Right atrium auricular region (tissue), 2 donors: Measurements from ENCODE around the gene PHACTR4. TPM values are rescaled to one million over a fixed set of nuclear protein-coding genes. Genes with fewer than 3 reads are reported as not detected.

Experiments used
- DNase-seq: peaks from one replicate; pipeline ENCODE4 v3.0.0-alpha.2; 2019; ENCODE audit warnings: low spot score
- H3K27ac ChIP-seq, 2 donors: fragments of 200-600 bp; sonication (generic); 1 replicate in 1 of 2; 2 replicates in 1 of 2; pipeline ENCODE4 v1.5.1; 2016 to 2019
- H3K27me3 ChIP-seq, 2 donors: fragments of 200-600 bp; sonication (generic); one replicate each; pipeline versions ENCODE4 v1.5.1 to v1.6.0; 2017 to 2019
- H3K36me3 ChIP-seq: fragments of 200-600 bp; sonication (generic); one replicate; pipeline ENCODE4 v1.5.1; 2016
- H3K4me1 ChIP-seq, 2 donors: fragments of 200-600 bp; sonication (generic); one replicate each; pipeline versions ENCODE4 v1.5.1 to v1.6.0; 2017 to 2019
- H3K4me3 ChIP-seq, 2 donors: fragments of 200-600 bp; sonication (generic); 1 replicate in 1 of 2; 2 replicates in 1 of 2; pipeline ENCODE4 v1.5.1; 2017 to 2019; ENCODE audit warnings: mild to moderate bottlenecking in 1 of 2, moderate library complexity in 1 of 2
- H3K9me3 ChIP-seq, 2 donors: fragments of 200-600 bp; sonication (generic); one replicate each; pipeline ENCODE4 v1.5.1; 2019
- total RNA-seq, 2 donors: library from RNA; depleted of rRNA; stranded (reverse); fragments of >200 nt; gene quantifications; one replicate each; pipeline ENCODE4 v1.1.0, GENCODE V29; 2016
- TF ChIP-seq, protein P1 (sequence below), 2 donors: fragments of 200-600 bp; sonication (generic); IDR thresholded peaks; one replicate each; pipeline ENCODE4 v1.5.1; 2019; ENCODE audit warnings: antibody characterized with exemption in 2 of 2

Gene PHACTR4
- total RNA-seq, 2 donors from 2014 or later: 15.8 to 22.4 TPM

GRCh38 chr1:28401760-28402159 is 32.2 kb downstream of the PHACTR4 start:
- no peak overlapping the region for H3K4me3 ChIP-seq
- H3K9me3 ChIP-seq: no peaks in the 10 kb centered on the region
- no peak for DNase-seq
- no peaks in the 10 kb centered on the region for H3K27me3 ChIP-seq
- no peaks in the 10 kb centered on the region for H3K4me1 ChIP-seq
- TF ChIP-seq, protein P1, sequence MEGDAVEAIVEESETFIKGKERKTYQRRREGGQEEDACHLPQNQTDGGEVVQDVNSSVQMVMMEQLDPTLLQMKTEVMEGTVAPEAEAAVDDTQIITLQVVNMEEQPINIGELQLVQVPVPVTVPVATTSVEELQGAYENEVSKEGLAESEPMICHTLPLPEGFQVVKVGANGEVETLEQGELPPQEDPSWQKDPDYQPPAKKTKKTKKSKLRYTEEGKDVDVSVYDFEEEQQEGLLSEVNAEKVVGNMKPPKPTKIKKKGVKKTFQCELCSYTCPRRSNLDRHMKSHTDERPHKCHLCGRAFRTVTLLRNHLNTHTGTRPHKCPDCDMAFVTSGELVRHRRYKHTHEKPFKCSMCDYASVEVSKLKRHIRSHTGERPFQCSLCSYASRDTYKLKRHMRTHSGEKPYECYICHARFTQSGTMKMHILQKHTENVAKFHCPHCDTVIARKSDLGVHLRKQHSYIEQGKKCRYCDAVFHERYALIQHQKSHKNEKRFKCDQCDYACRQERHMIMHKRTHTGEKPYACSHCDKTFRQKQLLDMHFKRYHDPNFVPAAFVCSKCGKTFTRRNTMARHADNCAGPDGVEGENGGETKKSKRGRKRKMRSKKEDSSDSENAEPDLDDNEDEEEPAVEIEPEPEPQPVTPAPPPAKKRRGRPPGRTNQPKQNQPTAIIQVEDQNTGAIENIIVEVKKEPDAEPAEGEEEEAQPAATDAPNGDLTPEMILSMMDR (IDR thresholded peaks at IDR 0.05): no peak
- peaks cover 7% of the 10 kb centered on the region for H3K36me3 ChIP-seq
- no peak overlapping the region for H3K27ac ChIP-seq

GRCh38 chr1:28409090-28409489 is 39.5 kb downstream of the PHACTR4 start:
- no peaks in the 10 kb centered on the region for H3K27me3 ChIP-seq
- TF ChIP-seq, protein P1 (IDR thresholded peaks at IDR 0.05): no peak
- no peaks in the 10 kb centered on the region for H3K36me3 ChIP-seq
- DNase-seq: no peak
- no peak overlapping the region for H3K27ac ChIP-seq
- H3K4me3 ChIP-seq: no peak overlapping the region
- H3K4me1 ChIP-seq: peaks cover 0 to 4% of the 10 kb centered on the region in 2 donors
- no peaks in the 10 kb centered on the region for H3K9me3 ChIP-seq

- no peaks in the 10 kb centered on the region for H3K36me3 ChIP-seq
- peaks cover 0 to 4% of the 10 kb centered on the region in 2 donors for H3K4me1 ChIP-seq
- H3K27ac ChIP-seq: no peak overlapping the region
- TF ChIP-seq, protein P1 (IDR thresholded peaks at IDR 0.05): no peak
- no peaks in the 10 kb centered on the region for H3K9me3 ChIP-seq
- H3K4me3 ChIP-seq: no peak overlapping the region
- DNase-seq: no peak
- H3K27me3 ChIP-seq: no peaks in the 10 kb centered on the region
Observed at GRCh38 chr1:28411656-28412055, 42.1 kb downstream of the PHACTR4 start.

DNA sequence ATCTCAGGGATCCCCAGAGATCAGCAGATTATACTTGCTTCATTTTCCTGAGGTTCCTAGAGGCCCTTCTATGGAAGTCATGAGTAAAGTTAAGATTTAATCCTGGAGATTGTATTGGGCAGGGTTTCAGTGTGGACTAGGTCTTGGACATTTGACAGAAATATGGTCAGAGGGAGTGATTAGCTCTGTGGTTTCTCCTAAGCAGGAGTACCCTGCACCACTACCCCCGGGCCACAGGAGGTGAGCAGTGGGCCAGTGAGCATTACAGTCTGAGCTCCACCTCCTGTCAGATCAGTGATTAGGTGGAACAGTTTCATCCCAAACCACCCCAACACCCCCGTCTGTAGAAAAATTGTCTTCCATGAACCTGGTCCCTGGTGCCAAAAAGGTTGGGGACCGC is 43.2 kb downstream of the PHACTR4 start:
- DNase-seq: no peak
- Histone ChIP-seq H3K4me3 (no peak overlapping the region), H3K27ac (no peak overlapping the region), H3K4me1 (peaks cover 0 to 4% of the 10 kb centered on the region in 2 donors), H3K36me3 (no peaks in the 10 kb centered on the region), H3K9me3 (no peaks in the 10 kb centered on the region), H3K27me3 (no peaks in the 10 kb centered on the region)
- TF ChIP-seq, protein P1 (IDR thresholded peaks at IDR 0.05): no peak

DNA sequence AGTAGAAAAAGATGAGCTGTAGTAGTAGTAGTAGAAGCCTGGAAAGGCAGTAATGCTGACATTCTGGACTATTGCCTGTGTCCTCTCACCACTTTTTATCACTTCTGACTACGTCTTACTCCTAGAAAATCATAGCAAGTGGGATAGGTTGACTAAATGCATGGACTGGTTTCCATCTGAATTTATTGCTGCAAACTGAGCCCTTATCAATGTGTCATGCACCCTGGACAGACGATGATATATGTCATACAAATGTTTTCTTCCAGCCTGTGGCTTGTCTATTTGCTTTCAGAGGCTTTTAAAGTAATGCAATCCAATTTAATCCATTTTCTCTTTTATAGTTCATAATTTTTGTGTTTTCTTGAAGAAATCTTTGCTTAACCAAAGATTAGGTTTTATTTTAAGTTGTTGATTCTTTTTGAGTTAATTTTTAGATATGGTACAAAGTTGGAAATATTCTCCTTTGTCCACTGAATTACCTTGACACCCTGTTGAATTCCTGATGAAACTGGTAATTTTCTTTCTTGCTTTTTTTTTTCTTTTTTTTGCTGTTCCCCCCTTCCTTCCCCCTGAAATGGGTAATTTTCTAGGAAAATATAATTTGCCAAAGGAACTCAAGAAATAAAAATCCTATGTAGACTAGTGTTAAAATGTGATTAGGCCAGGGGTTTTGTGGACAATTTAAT is 47.1 kb downstream of the PHACTR4 start:
- Histone ChIP-seq H3K4me3 (no peak overlapping the region), H3K9me3 (no peaks in the 10 kb centered on the region), H3K27me3 (no peaks in the 10 kb centered on the region), H3K4me1 (no peaks in the 10 kb centered on the region), H3K27ac (no peak overlapping the region), H3K36me3 (no peaks in the 10 kb centered on the region)
- DNase-seq: no peak
- TF ChIP-seq, protein P1 (IDR thresholded peaks at IDR 0.05): no peak

GRCh38 chr1:28417441-28417922 is 47.9 kb downstream of the PHACTR4 start:
- DNase-seq: no peak
- Histone ChIP-seq H3K36me3 (no peaks in the 10 kb centered on the region), H3K4me1 (no peaks in the 10 kb centered on the region), H3K27me3 (no peaks in the 10 kb centered on the region), H3K27ac (no peak overlapping the region), H3K4me3 (no peak overlapping the region), H3K9me3 (no peaks in the 10 kb centered on the region)
- TF ChIP-seq, protein P1 (IDR thresholded peaks at IDR 0.05): no peak
